ENCODE data around the gene EIPR1. TPM values are rescaled to one million over a fixed set of nuclear protein-coding genes. Genes with fewer than 3 reads are reported as not detected.

EIPR1 gene
- total RNA-seq, 2 donors from 2014 or later, result 34.5 to 35.1 TPM

GRCh38 chr2:3313781-3314375 lies 63.7 kb downstream of the EIPR1 start:
- no peak overlapping the region for H3K27ac Mint-ChIP-seq
- no peak for ATAC-seq (replicated peaks in 1 of 2)
- H3K4me3 Mint-ChIP-seq, result no peak overlapping the region
- H3K36me3 Mint-ChIP-seq (ENCODE audit: insufficient read depth in 2 of 2), result peaks cover 0 to 3% of the 10 kb centered on the region in 2 donors
- H3K9me3 Mint-ChIP-seq, result peaks cover 0 to 1% of the 10 kb centered on the region in 2 donors
- no peak for DNase-seq
- no peaks in the 10 kb centered on the region for H3K27me3 Mint-ChIP-seq (ENCODE audit: low read depth)
- peaks cover 4% of the 10 kb centered on the region for H3K4me1 Mint-ChIP-seq (ENCODE audit: low read depth)

- Mint-ChIP-seq H3K36me3 (ENCODE audit: insufficient read depth in 2 of 2) (no peaks in the 10 kb centered on the region), H3K4me3 (no peak overlapping the region), H3K27me3 (ENCODE audit: low read depth) (no peaks in the 10 kb centered on the region), H3K4me1 (ENCODE audit: low read depth) (peaks cover 4% of the 10 kb centered on the region), H3K9me3 (peaks cover 0 to 1% of the 10 kb centered on the region in 2 donors), H3K27ac (no peak overlapping the region)
- DNase-seq (no peak), ATAC-seq (replicated peaks in 1 of 2) (no peak)
Observed at GRCh38 chr2:3312576-3313345, 64.9 kb downstream of the EIPR1 start.

GRCh38 chr2:3311601-3312000 lies 66.0 kb downstream of the EIPR1 start:
- Mint-ChIP-seq H3K4me1 (ENCODE audit: low read depth) (peaks cover 4% of the 10 kb centered on the region), H3K27ac (no peak overlapping the region), H3K36me3 (ENCODE audit: insufficient read depth in 2 of 2) (no peaks in the 10 kb centered on the region), H3K9me3 (peaks cover 0 to 1% of the 10 kb centered on the region in 2 donors), H3K4me3 (no peak overlapping the region), H3K27me3 (ENCODE audit: low read depth) (no peaks in the 10 kb centered on the region)
- DNase-seq (no peak), ATAC-seq (replicated peaks in 1 of 2) (no peak)

- DNase-seq (no peak), ATAC-seq (replicated peaks in 1 of 2) (no peak)
- Mint-ChIP-seq H3K4me1 (ENCODE audit: low read depth) (peaks cover 4% of the 10 kb centered on the region), H3K36me3 (ENCODE audit: insufficient read depth in 2 of 2) (no peaks in the 10 kb centered on the region), H3K9me3 (no peaks in the 10 kb centered on the region), H3K4me3 (no peak overlapping the region), H3K27me3 (ENCODE audit: low read depth) (no peaks in the 10 kb centered on the region), H3K27ac (no peak overlapping the region)
Observed at GRCh38 chr2:3309496-3310355, 67.9 kb downstream of the EIPR1 start.

- no peak for DNase-seq
- Mint-ChIP-seq H3K4me3 (no peak overlapping the region), H3K4me1 (ENCODE audit: low read depth) (peaks cover 16% of the 10 kb centered on the region), H3K27ac (no peak overlapping the region), H3K27me3 (ENCODE audit: low read depth) (no peaks in the 10 kb centered on the region), H3K36me3 (ENCODE audit: insufficient read depth in 2 of 2) (no peaks in the 10 kb centered on the region), H3K9me3 (no peaks in the 10 kb centered on the region)
- no peak for ATAC-seq (replicated peaks in 1 of 2)
Observed at GRCh38 chr2:3307901-3308300, 69.7 kb downstream of the EIPR1 start.

GRCh38 chr2:3307236-3307635 lies 70.4 kb downstream of the EIPR1 start:
- DNase-seq (no peak), ATAC-seq (replicated peaks in 1 of 2) (no peak)
- H3K4me3 Mint-ChIP-seq, result no peak overlapping the region
- no peaks in the 10 kb centered on the region for H3K27me3 Mint-ChIP-seq (ENCODE audit: low read depth)
- H3K4me1 Mint-ChIP-seq (ENCODE audit: low read depth), result peaks cover 20% of the 10 kb centered on the region
- no peaks in the 10 kb centered on the region for H3K9me3 Mint-ChIP-seq
- no peak overlapping the region for H3K27ac Mint-ChIP-seq
- peaks cover 0 to 2% of the 10 kb centered on the region in 2 donors for H3K36me3 Mint-ChIP-seq (ENCODE audit: insufficient read depth in 2 of 2)

GRCh38 chr2:3305952-3306351 lies 71.7 kb downstream of the EIPR1 start:
- H3K4me1 Mint-ChIP-seq (ENCODE audit: low read depth), result peaks cover 20% of the 10 kb centered on the region
- no peak for DNase-seq
- H3K27me3 Mint-ChIP-seq (ENCODE audit: low read depth), result no peaks in the 10 kb centered on the region
- no peaks in the 10 kb centered on the region for H3K9me3 Mint-ChIP-seq
- H3K27ac Mint-ChIP-seq, result peak overlapping the region; percentile 49
- peaks cover 0 to 2% of the 10 kb centered on the region in 2 donors for H3K36me3 Mint-ChIP-seq (ENCODE audit: insufficient read depth in 2 of 2)
- H3K4me3 Mint-ChIP-seq, result no peak overlapping the region
- no peak for ATAC-seq (replicated peaks in 1 of 2)

- Mint-ChIP-seq H3K36me3 (ENCODE audit: insufficient read depth in 2 of 2) (peaks cover 0 to 2% of the 10 kb centered on the region in 2 donors), H3K27me3 (ENCODE audit: low read depth) (no peaks in the 10 kb centered on the region), H3K4me3 (no peak overlapping the region), H3K4me1 (ENCODE audit: low read depth) (peaks cover 20% of the 10 kb centered on the region), H3K27ac (peak overlapping the region; percentile 17), H3K9me3 (no peaks in the 10 kb centered on the region)
- ATAC-seq (replicated peaks in 1 of 2), result no peak
- DNase-seq, result no peak
Observed at GRCh38 chr2:3305431-3305830, 72.2 kb downstream of the EIPR1 start.

- peaks cover under 1 to 2% of the 10 kb centered on the region in 2 donors for H3K36me3 Mint-ChIP-seq (ENCODE audit: insufficient read depth in 2 of 2)
- H3K27ac Mint-ChIP-seq, result peak overlapping the region; percentile 87
- H3K4me1 Mint-ChIP-seq (ENCODE audit: low read depth), result peaks cover 17% of the 10 kb centered on the region
- H3K4me3 Mint-ChIP-seq, result peak overlapping the region; percentile 57 to 70
- peak; percentile 96 to 99 for ATAC-seq (replicated peaks in 1 of 2)
- H3K9me3 Mint-ChIP-seq, result no peaks in the 10 kb centered on the region
- DNase-seq, result peak; percentile 78 to 86
- no peaks in the 10 kb centered on the region for H3K27me3 Mint-ChIP-seq (ENCODE audit: low read depth)
Observed at GRCh38 chr2:3303583-3304406, 73.8 kb downstream of the EIPR1 start.

GRCh38 chr2:3302751-3303582 lies 74.7 kb downstream of the EIPR1 start:
- peaks cover 1 to 2% of the 10 kb centered on the region in 2 donors for H3K36me3 Mint-ChIP-seq (ENCODE audit: insufficient read depth in 2 of 2)
- H3K27ac Mint-ChIP-seq, result peak overlapping the region; percentile 87
- no peak for DNase-seq
- no peaks in the 10 kb centered on the region for H3K27me3 Mint-ChIP-seq (ENCODE audit: low read depth)
- H3K4me3 Mint-ChIP-seq, result peak overlapping the region; percentile 57 to 70
- ATAC-seq (replicated peaks in 1 of 2), result peak; percentile 41 to 53
- peaks cover 17% of the 10 kb centered on the region for H3K4me1 Mint-ChIP-seq (ENCODE audit: low read depth)
- H3K9me3 Mint-ChIP-seq, result no peaks in the 10 kb centered on the region

- ATAC-seq (replicated peaks in 1 of 2), result no peak
- Mint-ChIP-seq H3K27ac (no peak overlapping the region), H3K27me3 (ENCODE audit: low read depth) (no peaks in the 10 kb centered on the region), H3K4me1 (ENCODE audit: low read depth) (peaks cover 17% of the 10 kb centered on the region), H3K4me3 (no peak overlapping the region), H3K9me3 (no peaks in the 10 kb centered on the region), H3K36me3 (ENCODE audit: insufficient read depth in 2 of 2) (peaks cover 1 to 2% of the 10 kb centered on the region in 2 donors)
- DNase-seq, result no peak
Observed at GRCh38 chr2:3302421-3302750, 75.2 kb downstream of the EIPR1 start.

GRCh38 chr2:3301001-3301400 lies 76.6 kb downstream of the EIPR1 start:
- Mint-ChIP-seq H3K9me3 (no peaks in the 10 kb centered on the region), H3K4me3 (no peak overlapping the region), H3K27me3 (ENCODE audit: low read depth) (no peaks in the 10 kb centered on the region), H3K36me3 (ENCODE audit: insufficient read depth in 2 of 2) (peaks cover 1 to 2% of the 10 kb centered on the region in 2 donors), H3K4me1 (ENCODE audit: low read depth) (peaks cover 17% of the 10 kb centered on the region), H3K27ac (no peak overlapping the region)
- DNase-seq (no peak), ATAC-seq (replicated peaks in 1 of 2) (no peak)
